GM03348 (cell line): Measurements from ENCODE around the gene TIFAB.
A peak's percentile ranks its signal among the peaks of the same experiment; 100 is the strongest.

Experiments used
- DNase-seq: peaks from one replicate; pipeline ENCODE4 v3.0.0; 2012; ENCODE audit warnings: low spot score

Gene TIFAB

DNA sequence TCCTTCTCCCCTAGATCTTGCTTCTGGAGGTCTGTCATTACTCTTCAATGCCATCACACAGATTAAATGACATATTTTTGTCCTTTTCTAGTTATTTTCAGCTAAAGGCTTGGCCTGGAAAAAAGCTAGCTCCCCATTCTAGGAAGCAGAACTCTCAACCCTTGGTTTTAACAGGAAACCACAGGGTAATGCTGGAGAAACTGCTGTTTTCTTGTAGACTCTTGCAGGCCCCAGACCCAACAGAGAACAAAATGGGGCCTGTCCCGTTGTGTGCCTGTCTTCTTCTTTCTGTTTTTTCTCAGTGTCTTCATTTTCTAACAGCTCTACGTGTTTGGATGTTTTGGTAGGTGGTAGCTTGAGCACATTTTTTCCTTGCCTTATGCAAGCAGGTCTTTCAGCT is 26.5 kb downstream of the TIFAB start:
- no peak for DNase-seq

DNA sequence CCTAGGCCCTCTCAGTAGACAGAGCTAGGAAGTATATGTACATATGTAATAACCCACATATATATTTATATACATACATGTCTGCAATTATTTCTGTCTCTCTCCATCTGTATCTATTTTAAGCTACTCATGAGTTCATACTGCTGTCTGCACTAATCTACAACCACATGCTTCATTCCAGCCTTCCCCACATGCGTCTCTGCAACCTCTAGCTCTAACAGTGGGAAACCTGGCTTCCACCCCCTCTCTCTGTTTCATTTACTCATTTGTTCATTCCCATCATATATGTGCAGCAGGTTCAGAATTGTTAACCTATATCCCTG is 28.3 kb downstream of the TIFAB start:
- DNase-seq, result no peak

DNA sequence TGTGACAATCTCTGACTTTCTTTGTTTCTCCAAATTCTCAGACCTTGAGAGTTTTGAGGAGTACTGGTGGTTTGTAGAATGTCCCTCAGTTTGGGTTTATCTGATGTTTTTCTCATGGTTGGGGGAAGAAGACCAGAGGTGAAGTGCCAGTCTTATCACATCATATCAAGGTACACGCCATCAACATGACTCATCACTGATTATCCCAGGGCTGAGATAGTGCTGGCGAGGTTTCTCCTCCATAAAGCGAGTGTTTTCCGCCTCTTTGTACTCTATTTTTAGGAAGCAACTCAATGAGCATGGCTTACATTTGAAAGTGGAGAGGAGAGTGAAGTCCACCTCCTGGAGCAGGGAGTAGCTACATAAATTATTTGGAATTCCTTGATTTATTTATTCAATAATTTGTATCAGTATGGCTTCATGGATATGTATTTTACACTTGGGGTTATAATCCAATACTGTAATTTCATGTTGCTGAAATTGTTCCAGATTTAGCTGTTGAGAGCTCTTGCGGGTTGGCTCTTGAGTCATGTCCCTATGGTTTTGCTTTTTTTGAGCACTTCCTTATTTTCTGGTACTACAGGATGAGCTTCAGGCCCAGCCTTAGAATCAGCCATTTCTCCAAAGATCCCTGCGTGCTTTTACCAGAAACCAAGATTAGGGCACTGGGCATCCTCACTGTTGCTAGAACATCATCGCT is 28.9 kb downstream of the TIFAB start:
- DNase-seq, result no peak

DNA sequence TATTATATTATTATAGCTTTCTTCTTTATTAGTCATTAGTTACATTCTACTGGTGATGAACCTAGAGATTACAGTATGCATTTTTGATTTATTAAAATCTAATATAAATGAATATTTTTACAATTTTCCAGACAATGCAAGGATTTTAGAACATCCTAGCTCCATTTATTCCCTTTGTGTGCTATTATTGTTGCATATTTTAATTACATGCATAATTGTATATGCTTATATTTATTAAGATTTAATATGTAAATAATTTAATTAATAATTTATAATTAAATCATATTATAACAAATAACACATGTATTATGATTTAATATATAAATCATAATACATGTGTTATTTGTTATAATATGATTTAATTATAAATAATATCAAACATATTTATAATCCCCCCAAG is 29.7 kb downstream of the TIFAB start:
- DNase-seq, result no peak

DNA sequence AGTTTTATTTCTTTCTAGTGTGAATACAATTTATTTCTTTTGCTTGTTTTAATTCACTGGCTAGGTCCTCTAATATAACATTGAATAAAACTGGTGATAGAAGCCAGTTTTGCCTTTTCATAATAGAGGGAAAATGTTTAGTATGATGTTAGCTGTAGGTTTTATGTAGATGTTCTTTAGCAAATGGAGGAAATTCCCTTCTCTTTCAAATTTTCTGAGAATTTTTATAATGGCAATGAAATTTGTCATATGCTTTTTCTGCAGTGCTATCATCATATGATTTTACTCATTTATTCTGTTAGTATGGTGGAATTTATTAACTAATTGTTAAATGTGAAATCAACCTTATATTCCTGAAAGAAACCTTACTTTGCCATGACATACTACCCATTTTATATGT is 35.1 kb downstream of the TIFAB start:
- no peak for DNase-seq

DNA sequence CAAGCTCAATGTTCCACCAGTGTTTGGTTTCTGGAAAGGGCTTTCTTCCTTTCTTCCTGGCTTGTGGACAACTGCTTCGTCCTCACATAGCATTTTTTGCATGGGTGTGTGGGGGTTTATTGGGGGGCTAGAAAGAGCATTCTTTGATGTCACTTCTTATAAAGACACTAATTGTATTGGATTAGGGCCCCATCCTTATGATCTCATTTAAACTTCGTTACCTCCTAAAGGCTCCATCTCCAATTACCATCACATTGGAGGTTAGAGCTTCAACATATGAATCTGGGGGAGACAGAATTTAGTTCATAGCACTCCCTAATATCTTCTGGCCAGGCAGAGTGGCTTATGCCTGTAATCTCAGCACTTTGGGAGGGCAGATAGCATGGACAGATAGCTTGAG is 47.1 kb downstream of the TIFAB start:
- DNase-seq, result no peak

DNA sequence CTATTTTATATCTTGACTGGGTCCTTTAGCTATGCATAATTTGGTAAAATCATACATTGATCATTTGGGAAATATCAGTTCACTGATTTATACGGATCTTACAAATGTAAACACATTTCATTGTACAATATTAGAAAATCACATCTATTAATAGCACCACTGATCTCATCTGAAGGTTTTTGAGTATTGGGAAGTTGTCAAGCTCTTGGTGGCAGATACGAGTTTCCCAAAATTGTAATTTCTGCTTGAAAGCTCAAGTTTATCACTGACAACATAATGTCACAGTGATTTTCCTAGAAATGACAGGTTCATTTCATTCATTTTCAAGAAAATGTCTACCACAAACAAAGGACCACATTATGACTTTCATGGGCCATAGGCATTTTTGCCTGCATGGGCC is 50.1 kb downstream of the TIFAB start:
- no peak for DNase-seq

DNA sequence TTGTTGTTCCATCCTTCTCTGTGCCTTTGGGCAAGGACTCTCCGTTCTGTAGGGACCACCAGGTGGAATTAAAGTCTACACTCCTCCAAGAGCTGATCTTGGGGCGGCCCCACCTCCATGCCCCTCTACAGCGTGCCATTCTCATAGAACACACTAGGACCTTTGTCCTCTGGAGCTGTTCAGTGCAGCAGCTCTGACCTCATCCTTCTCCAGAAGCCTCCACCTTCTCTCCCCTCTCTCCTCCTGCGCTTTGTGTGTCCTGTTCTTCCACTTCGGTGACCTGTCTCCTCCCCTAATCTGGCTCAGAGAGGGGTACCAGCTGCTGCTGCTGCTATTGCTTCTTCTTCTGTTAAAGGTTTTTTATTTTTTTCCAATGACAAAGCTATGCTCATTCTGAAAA is 51.3 kb downstream of the TIFAB start:
- DNase-seq, result no peak

DNA sequence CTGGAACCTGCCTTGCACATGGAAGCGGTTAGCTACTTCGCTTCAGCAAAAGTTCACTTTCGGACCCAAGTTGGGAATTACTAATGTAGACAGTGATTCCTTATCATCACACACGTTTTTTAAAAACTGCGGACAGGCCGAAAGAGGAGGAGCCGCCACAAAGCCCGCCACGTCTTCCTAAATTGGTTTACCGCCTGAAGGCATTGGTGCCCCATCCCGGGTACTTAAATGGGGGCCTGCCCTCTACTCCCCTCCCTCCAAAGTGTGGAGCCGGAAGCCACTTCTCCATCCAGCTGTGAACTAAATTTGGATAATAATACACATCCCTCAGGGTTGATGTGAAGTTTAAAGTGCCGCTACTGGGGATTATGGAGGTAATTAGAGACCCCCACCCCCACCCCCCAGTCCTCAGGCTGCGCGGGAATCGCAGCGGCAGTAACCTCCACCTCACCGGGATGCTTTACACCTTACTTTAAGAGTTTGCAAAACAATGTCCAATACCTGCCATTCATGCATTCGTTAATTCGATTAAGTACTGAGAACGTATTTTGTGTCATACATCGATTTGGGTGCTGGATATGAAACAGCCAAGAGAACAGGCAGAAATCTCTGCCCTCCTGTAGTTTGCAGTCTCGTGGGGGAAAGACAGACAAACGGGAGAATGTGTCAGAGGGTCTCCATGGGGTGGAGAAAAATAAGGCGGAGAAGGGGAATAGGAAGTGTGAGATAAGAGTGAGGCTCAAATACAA is 52.2 kb downstream of the TIFAB start:
- DNase-seq, result no peak

DNA sequence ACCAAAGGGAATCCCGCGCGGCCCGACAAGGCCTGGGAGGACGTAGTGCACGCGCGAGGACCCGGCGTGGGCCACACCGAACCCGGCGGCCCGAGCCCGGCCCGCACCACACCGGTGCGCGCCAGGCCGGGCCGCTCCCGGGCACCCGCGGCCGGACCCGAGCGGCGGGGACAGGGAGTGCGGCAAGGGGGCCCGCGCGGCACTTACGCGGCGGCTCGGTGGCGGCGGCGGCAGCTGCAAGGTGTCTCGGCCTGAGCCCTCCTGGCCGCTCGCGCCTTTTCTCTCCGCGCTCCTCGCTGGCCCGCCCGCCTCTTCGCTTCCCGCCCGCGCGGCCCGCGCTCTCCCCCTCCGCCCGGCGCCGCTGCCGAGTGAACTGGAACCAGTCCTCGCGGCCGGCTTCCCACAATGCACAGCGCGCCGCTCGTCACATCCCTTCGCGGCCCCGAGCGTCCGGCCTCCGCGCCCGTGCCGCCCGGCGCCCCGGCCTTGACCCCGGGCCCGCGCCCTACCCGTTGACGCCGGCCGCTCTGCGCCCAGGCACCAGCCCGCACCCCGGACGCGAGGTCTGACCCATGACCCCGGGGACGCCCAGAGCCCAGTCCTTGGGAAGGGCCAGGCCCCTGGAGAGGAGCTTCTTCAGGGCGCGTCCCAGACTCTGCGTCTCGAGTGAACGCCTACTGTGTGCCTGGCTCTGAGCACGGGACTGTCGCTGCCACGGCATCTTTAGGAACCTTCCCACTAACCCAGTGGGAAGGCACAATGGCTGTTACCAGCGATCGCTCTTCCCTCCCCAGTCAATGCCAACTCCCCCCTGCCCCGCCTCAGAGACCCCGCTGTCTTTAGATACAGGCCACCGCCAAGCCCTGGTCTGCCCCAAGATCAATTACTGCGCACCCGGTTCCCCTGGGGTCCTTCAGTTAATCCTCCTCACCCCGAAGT is 53.0 kb downstream of the TIFAB start, which contains the start of gene MACROH2A1:
Gene MACROH2A1, minus strand, starts transcription at position 377 of the 939 bp plus-strand sequence. CDS start 10,138 bp downstream, outside the sequence.
- peak; percentile 95 for DNase-seq

DNA sequence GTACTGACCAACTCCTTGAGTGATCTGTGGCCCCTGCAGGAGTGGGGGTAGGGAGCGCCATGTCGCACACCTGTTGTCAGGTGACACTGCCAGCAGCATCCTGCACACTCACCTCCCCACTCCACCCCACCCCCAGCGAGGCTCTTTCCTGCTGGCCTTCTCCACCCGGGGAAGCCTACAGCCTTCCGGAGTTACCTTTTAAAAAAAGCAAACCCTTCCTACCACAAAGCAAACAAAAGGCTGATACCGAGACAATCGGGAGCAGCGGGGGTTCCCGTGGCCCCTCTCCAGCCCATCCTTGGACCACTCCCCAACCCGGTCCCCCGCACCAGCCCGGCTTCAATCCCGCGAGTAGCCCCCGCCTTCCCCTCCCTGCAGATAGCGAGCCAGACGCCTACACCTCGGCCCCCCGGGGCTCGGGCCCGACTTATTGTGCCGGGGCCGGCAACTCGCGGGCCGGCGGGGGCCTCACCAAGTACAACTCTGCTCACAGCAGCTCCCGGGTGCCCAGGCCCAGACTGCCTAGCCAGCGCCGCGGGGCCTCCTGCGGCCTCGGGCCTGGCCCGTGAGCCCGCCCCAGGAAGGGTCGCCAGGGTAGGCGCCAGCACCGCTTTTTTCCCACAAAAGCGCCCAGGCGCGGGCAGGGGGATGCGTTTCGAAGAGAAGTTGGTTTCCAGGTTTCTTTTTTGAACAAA is 53.8 kb downstream of the TIFAB start:
- DNase-seq, result peak; percentile 66
